NCI-H82 treated with DMSO at 0.1 percent for 48 hours (cell line): ENCODE measurements around the gene SLC25A10.

ENCODE experiments used
- DNase-seq: peaks from one replicate; lab custom pipeline; 2025; ENCODE audit not compliant: unreplicated experiment; lab: John Stamatoyannopoulos, UW

Gene SLC25A10

DNA sequence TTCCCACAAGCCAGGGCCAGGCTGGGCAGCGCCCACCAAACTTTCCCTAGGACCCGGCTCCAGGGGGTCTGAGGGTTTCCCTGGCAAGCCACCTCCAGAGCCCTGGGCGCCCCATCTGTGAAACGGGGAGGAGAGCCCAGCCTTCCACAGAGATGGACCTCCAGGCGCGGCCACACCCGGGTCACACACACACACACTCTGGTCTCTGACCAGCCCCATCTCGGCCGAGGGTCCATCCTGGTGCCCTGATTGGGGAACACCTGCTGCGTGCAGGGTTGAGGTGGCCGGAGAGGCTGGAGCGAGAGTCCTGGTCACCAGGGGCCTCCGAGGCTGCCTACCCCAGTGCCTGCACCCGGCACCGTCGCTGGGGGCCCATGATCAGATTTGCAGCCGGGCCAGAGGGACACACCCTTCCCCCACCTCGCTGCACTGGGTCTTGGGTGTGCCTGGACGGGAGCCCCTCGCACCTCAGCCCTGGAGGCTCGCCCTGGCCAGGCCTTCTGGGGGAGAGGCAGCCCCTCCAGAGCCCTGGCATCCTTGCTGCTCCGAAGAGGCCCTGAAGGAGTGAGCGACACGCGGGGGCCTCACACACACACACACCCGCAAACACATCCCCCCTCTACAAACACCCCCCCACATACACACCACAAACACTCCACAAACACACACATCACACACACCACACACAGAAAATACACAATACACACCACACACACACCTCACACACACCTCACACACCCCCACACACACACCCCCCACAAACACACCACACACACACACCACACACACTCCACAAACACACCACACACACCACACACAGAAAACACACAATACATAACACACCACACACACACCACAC is 29.7 kb downstream of the SLC25A10 start:
- no peak for DNase-seq
